B cell (primary cell): ENCODE data around the gene TMEM35A.

Source experiments
- EZH2 ChIP-seq: IDR thresholded peaks from 2 replicates; pipeline ENCODE4 v1.6.1; 2012; ENCODE audit warnings: borderline replicate concordance, low read depth, mild to moderate bottlenecking, moderate library complexity, low read length; ENCODE audit not compliant: insufficient read depth, poor library complexity, severe bottlenecking
- TF ChIP-seq, protein P1 (sequence below): fragments of 200-600 bp; IDR thresholded peaks from one replicate; pipeline ENCODE4 v1.8.0; 2022; ENCODE audit warnings: antibody characterized with exemption, mild to moderate bottlenecking

DNA sequence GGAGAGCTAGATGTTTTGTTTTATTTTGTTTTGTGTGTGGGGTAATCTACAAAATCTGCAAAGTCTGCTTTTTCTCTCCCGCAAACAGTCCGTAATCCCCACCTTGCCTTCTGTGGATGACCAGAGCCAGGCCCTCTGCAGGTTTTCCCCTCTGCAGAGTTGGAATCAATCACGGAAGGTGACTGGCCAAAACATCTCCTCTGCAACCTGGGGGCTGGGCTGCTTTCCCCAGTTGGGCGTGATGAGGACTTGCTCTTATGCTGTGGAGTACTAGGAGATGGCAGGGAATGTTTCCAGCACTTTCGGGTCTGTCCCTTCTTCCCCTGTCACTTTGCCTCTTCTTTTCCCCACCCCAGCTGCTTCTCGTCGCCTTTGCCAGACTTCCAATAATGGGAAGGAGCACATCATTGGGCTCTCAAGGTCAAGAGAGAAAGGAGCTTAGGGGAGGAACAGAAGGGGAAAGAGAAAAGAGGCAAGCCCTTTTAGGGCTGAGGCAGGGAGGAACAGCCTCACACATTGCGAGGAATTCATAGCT, 1.1 kb downstream of the TMEM35A start:
- TF ChIP-seq, protein P1, sequence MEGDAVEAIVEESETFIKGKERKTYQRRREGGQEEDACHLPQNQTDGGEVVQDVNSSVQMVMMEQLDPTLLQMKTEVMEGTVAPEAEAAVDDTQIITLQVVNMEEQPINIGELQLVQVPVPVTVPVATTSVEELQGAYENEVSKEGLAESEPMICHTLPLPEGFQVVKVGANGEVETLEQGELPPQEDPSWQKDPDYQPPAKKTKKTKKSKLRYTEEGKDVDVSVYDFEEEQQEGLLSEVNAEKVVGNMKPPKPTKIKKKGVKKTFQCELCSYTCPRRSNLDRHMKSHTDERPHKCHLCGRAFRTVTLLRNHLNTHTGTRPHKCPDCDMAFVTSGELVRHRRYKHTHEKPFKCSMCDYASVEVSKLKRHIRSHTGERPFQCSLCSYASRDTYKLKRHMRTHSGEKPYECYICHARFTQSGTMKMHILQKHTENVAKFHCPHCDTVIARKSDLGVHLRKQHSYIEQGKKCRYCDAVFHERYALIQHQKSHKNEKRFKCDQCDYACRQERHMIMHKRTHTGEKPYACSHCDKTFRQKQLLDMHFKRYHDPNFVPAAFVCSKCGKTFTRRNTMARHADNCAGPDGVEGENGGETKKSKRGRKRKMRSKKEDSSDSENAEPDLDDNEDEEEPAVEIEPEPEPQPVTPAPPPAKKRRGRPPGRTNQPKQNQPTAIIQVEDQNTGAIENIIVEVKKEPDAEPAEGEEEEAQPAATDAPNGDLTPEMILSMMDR: no peak
- no peak for TF ChIP-seq EZH2
